GM12878 (cell line): ENCODE results near the gene BANP. TPM values are rescaled to one million over a fixed set of nuclear protein-coding genes. Genes with fewer than 3 reads are reported as not detected.

Experiments
- ATAC-seq: fragments of 200-7000 bp; cut with Tn5 transposase; 3 replicates; pipeline ENCODE4 v1.9.1; 2020; ENCODE audit warnings: mild to moderate bottlenecking, moderate library complexity
- BruUV-seq: library from RNA; stranded (reverse); fragments of 400-500 nt; replicated peaks from 2 replicates; lab custom pipeline; 2021; lab: Mats Ljungman, UMichigan
- CTCF ChIA-PET: fragments of 300-600 bp; sonication (Branson Sonifier 250); formaldehyde crosslinking; extraction: SDS; loops from one replicate; lab custom pipeline; 2021; ENCODE audit warnings: inconsistent platforms; lab: Yijun Ruan, JAX
- POLR2A ChIA-PET: fragments of 350-600 bp; formaldehyde crosslinking; extraction: SDS; loops from one replicate; lab custom pipeline; 2021; ENCODE audit warnings: inconsistent platforms; lab: Charles Lee
- RAD21 ChIA-PET: fragments of 300-600 bp; sonication (Branson Sonifier 250); formaldehyde crosslinking; loops from one replicate; lab custom pipeline; 2023; ENCODE audit warnings: antibody characterized with exemption; ENCODE audit not compliant: unreplicated experiment; lab: Charles Lee
- SMC1A ChIA-PET: fragments of 300-600 bp; sonication (Branson Sonifier 250); formaldehyde crosslinking; loops from one replicate; lab custom pipeline; 2023; ENCODE audit not compliant: unreplicated experiment, uncharacterized antibody; lab: Charles Lee
- DNase-seq: peaks from one replicate; pipeline ENCODE4 v3.0.0-alpha.2; 2011; ENCODE audit warnings: low read depth, low spot score
- FAIRE-seq: peaks from 3 replicates; lab custom pipeline; 2011; peaks lifted over from hg19 to GRCh38; lab: Jason Lieb, UNC
- H2AFZ ChIP-seq: 2 replicates; pipeline ENCODE4 v1.6.0; 2011; ENCODE audit warnings: low read depth, low read length, control low read depth; ENCODE audit not compliant: control insufficient read depth
- H3K27ac ChIP-seq: 2 replicates; pipeline ENCODE4 v1.5.1; 2011; ENCODE audit warnings: control low read depth; ENCODE audit not compliant: control insufficient read depth, insufficient read depth
- H3K27me3 ChIP-seq, 2 experiments: replicated peaks in 1 of 2; 2 replicates each; pipeline versions ENCODE4 v1.6.0 to v1.6.1; 2011; ENCODE audit warnings: low read length in 1 of 2; ENCODE audit not compliant: control insufficient read depth in 2 of 2, insufficient read depth in 2 of 2
- H3K36me3 ChIP-seq, 2 experiments: 2 replicates each; pipeline ENCODE4 v1.5.1; 2011; ENCODE audit warnings: low read length in 1 of 2; ENCODE audit not compliant: control insufficient read depth in 2 of 2, insufficient read depth in 2 of 2
- H3K4me1 ChIP-seq: 2 replicates; pipeline ENCODE4 v1.6.1; 2011; ENCODE audit warnings: mild to moderate bottlenecking, low read length, moderate library complexity, mixed read lengths; ENCODE audit not compliant: control insufficient read depth, insufficient read depth
- H3K4me2 ChIP-seq: 2 replicates; pipeline ENCODE4 v1.6.0; 2011; ENCODE audit warnings: control low read depth; ENCODE audit not compliant: control insufficient read depth, insufficient read depth
- H3K4me3 ChIP-seq: fragments of 200-600 bp; sonication (generic); 2 replicates; pipeline ENCODE4 v1.5.1; 2016
- H3K79me2 ChIP-seq: 2 replicates; pipeline ENCODE4 v1.6.0; 2011; ENCODE audit warnings: low read length; ENCODE audit not compliant: control insufficient read depth, insufficient read depth
- H3K9ac ChIP-seq: 2 replicates; pipeline ENCODE4 v1.8.0; 2011; ENCODE audit warnings: low read length, control low read depth, mixed read lengths; ENCODE audit not compliant: control insufficient read depth, insufficient read depth
- H3K9me3 ChIP-seq: replicated peaks from 3 replicates; pipeline ENCODE4 v1.5.1; 2011; ENCODE audit warnings: mild to moderate bottlenecking, low read length; ENCODE audit not compliant: control insufficient read depth, insufficient read depth
- H4K20me1 ChIP-seq: 2 replicates; pipeline ENCODE4 v1.6.0; 2011; ENCODE audit not compliant: control insufficient read depth, insufficient read depth
- BMI1 ChIP-seq: fragments of 450-650 bp; IDR thresholded peaks from 2 replicates; pipeline ENCODE4 v1.6.1; 2016; ENCODE audit warnings: mild to moderate bottlenecking, moderate library complexity, borderline replicate concordance
- CHD1 ChIP-seq: IDR thresholded peaks from 2 replicates; pipeline ENCODE4 v1.6.1; 2012; ENCODE audit warnings: low read depth, low read length, improper control_type of control experiment
- E2F4 ChIP-seq: IDR thresholded peaks from 2 replicates; pipeline ENCODE4 v1.6.1; 2012; ENCODE audit warnings: low read depth, low read length, improper control_type of control experiment
- JUND ChIP-seq: IDR thresholded peaks from 2 replicates; pipeline ENCODE4 v1.6.1; 2012; ENCODE audit warnings: low read depth, mild to moderate bottlenecking, low read length, improper control_type of control experiment, moderate library complexity
- KDM1A ChIP-seq: fragments of 200-600 bp; sonication (generic); IDR thresholded peaks from 2 replicates; pipeline ENCODE4 v1.6.1; 2016; ENCODE audit warnings: borderline replicate concordance
- MTA3 ChIP-seq: IDR thresholded peaks from 2 replicates; pipeline ENCODE4 v1.6.1; 2012; ENCODE audit warnings: low read length, inconsistent platforms, borderline replicate concordance
- NR2C1 ChIP-seq: fragments of 450-650 bp; IDR thresholded peaks from 2 replicates; pipeline ENCODE4 v1.6.1; 2017; ENCODE audit warnings: antibody characterized with exemption, mild to moderate bottlenecking, moderate library complexity
- POLR2A ChIP-seq: IDR thresholded peaks from 2 replicates; pipeline ENCODE4 v1.6.1; 2011; ENCODE audit warnings: low read depth, mild to moderate bottlenecking, low read length
- RB1 ChIP-seq: fragments of 450-650 bp; formaldehyde crosslinking; IDR thresholded peaks from 2 replicates; pipeline ENCODE4 v1.6.1; 2017; ENCODE audit warnings: mild to moderate bottlenecking, borderline replicate concordance
- TAF1 ChIP-seq: IDR thresholded peaks from 2 replicates; pipeline ENCODE4 v1.6.1; 2011; ENCODE audit warnings: mild to moderate bottlenecking, low read depth, low read length, borderline replicate concordance
- ZNF274 ChIP-seq: IDR thresholded peaks from one replicate; pipeline ENCODE4 v1.8.0; 2011; ENCODE audit not compliant: insufficient read length, insufficient read depth
- WGBS: methylation state at CpG from one replicate; pipeline ENCODE4 v1.1.6; 2016; ENCODE audit warnings: low lambda C conversion rate; ENCODE audit not compliant: insufficient replicate concordance, insufficient coverage; ENCODE audit errors: missing lambda C conversion rate; 5-methylcytosine and 5-hydroxymethylcytosine counted together
- in situ Hi-C: fragments of 300-500 bp; cut with MboI; formaldehyde crosslinking; loops from 9 replicates; pipeline ENCODE4 v1.14.3; 2018; ENCODE audit warnings: mixed read lengths
- intact Hi-C: fragments of 100-400 bp; cut with micrococcal nuclease; formaldehyde crosslinking; loops from one replicate; pipeline ENCODE4 v1.14.2; 2022; ENCODE audit not compliant: unreplicated experiment
- polyA plus RNA-seq, 11 experiments: library from polyadenylated mRNA; depleted of rRNA in 4 of 11; unstranded in 6 of 11; stranded (reverse) in 5 of 11; fragments of >200 nt; fragmentation: Nextera tagmentation in 4 of 11; fragmentation: Illumina TruSeq in 1 of 11; extraction: Ambion mirVana in 4 of 11; extraction: Trizol in 1 of 11; gene quantifications; 1 replicate in 1 of 11; 2 replicates in 10 of 11; pipeline versions ENCODE4 v1.2.1 to v1.2.3, GENCODE V29; 2011 to 2016; ENCODE audit warnings: inconsistent platforms in 2 of 11, missing spikeins in 2 of 11, low read depth in 1 of 11
- total RNA-seq, 4 experiments: library from RNA; depleted of rRNA in 3 of 4; stranded (reverse); fragments of >200 nt in 3 of 4; fragmentation: Illumina TruSeq in 1 of 4; extraction: Trizol in 1 of 4; gene quantifications; 2 replicates each; pipeline versions ENCODE4 v1.2.1 to v1.2.3, GENCODE V29; 2013 to 2021
- TF ChIP-seq, protein P1 (sequence below): fragments of 150-350 bp; IDR thresholded peaks from 2 replicates; pipeline ENCODE4 v1.6.1; 2016; ENCODE audit warnings: low read depth, low read length
- TF ChIP-seq, protein P2 (sequence below): fragments of 450-650 bp; IDR thresholded peaks from 2 replicates; pipeline ENCODE4 v1.6.1; 2017; ENCODE audit warnings: antibody characterized with exemption, mild to moderate bottlenecking, moderate library complexity

BANP gene
- total and polyA plus RNA-seq, 10 of the 15 experiments (the other 5 are each of a cell fraction or from before 2014, with no cell fraction given), result 3.9 to 21.9 (median 12.2) TPM

GRCh38 chr16:88062341-88063210, 111.3 kb downstream of the BANP start:
- H3K4me3 ChIP-seq, result no peak overlapping the region
- TF ChIP-seq NR2C1 (no peak), MTA3 (no peak), BMI1 (no peak), E2F4 (no peak), JUND (no peak), KDM1A (no peak), RB1 (no peak), POLR2A (no peak), CHD1 (no peak), ZNF274 (no peak), TAF1 (no peak)
- TF ChIP-seq, protein P1, sequence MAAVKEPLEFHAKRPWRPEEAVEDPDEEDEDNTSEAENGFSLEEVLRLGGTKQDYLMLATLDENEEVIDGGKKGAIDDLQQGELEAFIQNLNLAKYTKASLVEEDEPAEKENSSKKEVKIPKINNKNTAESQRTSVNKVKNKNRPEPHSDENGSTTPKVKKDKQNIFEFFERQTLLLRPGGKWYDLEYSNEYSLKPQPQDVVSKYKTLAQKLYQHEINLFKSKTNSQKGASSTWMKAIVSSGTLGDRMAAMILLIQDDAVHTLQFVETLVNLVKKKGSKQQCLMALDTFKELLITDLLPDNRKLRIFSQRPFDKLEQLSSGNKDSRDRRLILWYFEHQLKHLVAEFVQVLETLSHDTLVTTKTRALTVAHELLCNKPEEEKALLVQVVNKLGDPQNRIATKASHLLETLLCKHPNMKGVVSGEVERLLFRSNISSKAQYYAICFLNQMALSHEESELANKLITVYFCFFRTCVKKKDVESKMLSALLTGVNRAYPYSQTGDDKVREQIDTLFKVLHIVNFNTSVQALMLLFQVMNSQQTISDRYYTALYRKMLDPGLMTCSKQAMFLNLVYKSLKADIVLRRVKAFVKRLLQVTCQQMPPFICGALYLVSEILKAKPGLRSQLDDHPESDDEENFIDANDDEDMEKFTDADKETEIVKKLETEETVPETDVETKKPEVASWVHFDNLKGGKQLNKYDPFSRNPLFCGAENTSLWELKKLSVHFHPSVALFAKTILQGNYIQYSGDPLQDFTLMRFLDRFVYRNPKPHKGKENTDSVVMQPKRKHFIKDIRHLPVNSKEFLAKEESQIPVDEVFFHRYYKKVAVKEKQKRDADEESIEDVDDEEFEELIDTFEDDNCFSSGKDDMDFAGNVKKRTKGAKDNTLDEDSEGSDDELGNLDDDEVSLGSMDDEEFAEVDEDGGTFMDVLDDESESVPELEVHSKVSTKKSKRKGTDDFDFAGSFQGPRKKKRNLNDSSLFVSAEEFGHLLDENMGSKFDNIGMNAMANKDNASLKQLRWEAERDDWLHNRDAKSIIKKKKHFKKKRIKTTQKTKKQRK, result no peak
- TF ChIP-seq, protein P2, sequence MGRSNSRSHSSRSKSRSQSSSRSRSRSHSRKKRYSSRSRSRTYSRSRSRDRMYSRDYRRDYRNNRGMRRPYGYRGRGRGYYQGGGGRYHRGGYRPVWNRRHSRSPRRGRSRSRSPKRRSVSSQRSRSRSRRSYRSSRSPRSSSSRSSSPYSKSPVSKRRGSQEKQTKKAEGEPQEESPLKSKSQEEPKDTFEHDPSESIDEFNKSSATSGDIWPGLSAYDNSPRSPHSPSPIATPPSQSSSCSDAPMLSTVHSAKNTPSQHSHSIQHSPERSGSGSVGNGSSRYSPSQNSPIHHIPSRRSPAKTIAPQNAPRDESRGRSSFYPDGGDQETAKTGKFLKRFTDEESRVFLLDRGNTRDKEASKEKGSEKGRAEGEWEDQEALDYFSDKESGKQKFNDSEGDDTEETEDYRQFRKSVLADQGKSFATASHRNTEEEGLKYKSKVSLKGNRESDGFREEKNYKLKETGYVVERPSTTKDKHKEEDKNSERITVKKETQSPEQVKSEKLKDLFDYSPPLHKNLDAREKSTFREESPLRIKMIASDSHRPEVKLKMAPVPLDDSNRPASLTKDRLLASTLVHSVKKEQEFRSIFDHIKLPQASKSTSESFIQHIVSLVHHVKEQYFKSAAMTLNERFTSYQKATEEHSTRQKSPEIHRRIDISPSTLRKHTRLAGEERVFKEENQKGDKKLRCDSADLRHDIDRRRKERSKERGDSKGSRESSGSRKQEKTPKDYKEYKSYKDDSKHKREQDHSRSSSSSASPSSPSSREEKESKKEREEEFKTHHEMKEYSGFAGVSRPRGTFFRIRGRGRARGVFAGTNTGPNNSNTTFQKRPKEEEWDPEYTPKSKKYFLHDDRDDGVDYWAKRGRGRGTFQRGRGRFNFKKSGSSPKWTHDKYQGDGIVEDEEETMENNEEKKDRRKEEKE, result no peak
- TF ChIP-seq, all 136 proteins: peak for 0
- ChIA-PET POLR2A (no interaction called here), RAD21 (no interaction called here), CTCF (interaction anchor here (0.6 to 1.0 kb wide), 2 partner anchors 80 to 720 kb away, joined by 3 read pairs; no protein-coding TSS in a partner anchor), SMC1A (no interaction called here)
- H3K4me2 ChIP-seq, result no peak overlapping the region
- peaks cover 0 to 3% of the 10 kb centered on the region in 2 experiments; a peak in 3 of 4 replicates for H3K36me3 ChIP-seq
- 87% methylated on average over 30 of the region's 30 CpGs for WGBS
- ATAC-seq, result no peak
- in situ Hi-C loops, result no loop called here
- H3K27me3 ChIP-seq, result no peaks in the 10 kb centered on the region
- no peak for DNase-seq
- intact Hi-C loops, result no loop called here
- H4K20me1 ChIP-seq, result no peaks in the 10 kb centered on the region
- no peak overlapping the region for H2AFZ ChIP-seq
- H3K9ac ChIP-seq, result no peak overlapping the region
- no peak for FAIRE-seq
- H3K4me1 ChIP-seq, result no peaks in the 10 kb centered on the region
- H3K9me3 ChIP-seq, result no peaks in the 10 kb centered on the region
- no TSS peak for BruUV-seq
- H3K79me2 ChIP-seq, result no peaks in the 10 kb centered on the region
- H3K27ac ChIP-seq, result no peak overlapping the region
